DND-41 (cell line): ENCODE results near the gene ARSG.
"Not testable (repeated sequence)": the region's sequence is repeated elsewhere in the genome, so short reads cannot be mapped to it uniquely, and the experiment has no call there.

Experiments
- ATAC-seq: fragments of 200-7000 bp; cut with Tn5 transposase; 3 replicates; pipeline ENCODE4 v1.9.1; 2021; ENCODE audit warnings: low read depth; ENCODE audit not compliant: insufficient read depth
- DNase-seq: peaks from one replicate; pipeline ENCODE4 v3.0.0-alpha.2; 2020
- H2AFZ ChIP-seq: 2 replicates; pipeline ENCODE4 v1.6.0; 2012; ENCODE audit warnings: low read depth, low read length
- H3K27ac ChIP-seq: 2 replicates; pipeline ENCODE4 v1.5.1; 2012; ENCODE audit warnings: low read length, inconsistent platforms
- H3K27me3 ChIP-seq: fragments of 200-600 bp; sonication (generic); 2 replicates; pipeline ENCODE4 v1.6.0; 2012; ENCODE audit warnings: low read length, mild to moderate bottlenecking, inconsistent platforms; ENCODE audit not compliant: insufficient read depth, poor library complexity
- H3K36me3 ChIP-seq: 2 replicates; pipeline ENCODE4 v1.5.1; 2012; ENCODE audit warnings: low read length, inconsistent platforms; ENCODE audit not compliant: insufficient read depth
- H3K4me1 ChIP-seq: 2 replicates; pipeline ENCODE4 v1.5.1; 2012; ENCODE audit warnings: mild to moderate bottlenecking, low read length; ENCODE audit not compliant: insufficient read depth
- H3K4me2 ChIP-seq: 2 replicates; pipeline ENCODE4 v1.6.0; 2012; ENCODE audit warnings: mild to moderate bottlenecking, moderate library complexity, low read length, inconsistent platforms; ENCODE audit not compliant: insufficient read depth
- H3K4me3 ChIP-seq, 2 experiments: fragments of 200-600 bp in 1 of 2; shearing (Covaris generic) in 1 of 2; 2 replicates each; pipeline ENCODE4 v1.5.1; 2012 to 2016; ENCODE audit warnings: inconsistent platforms in 2 of 2, low read length in 2 of 2, mild to moderate bottlenecking in 2 of 2, low read depth in 1 of 2, moderate library complexity in 1 of 2
- H3K79me2 ChIP-seq: 2 replicates; pipeline ENCODE4 v1.6.0; 2012; ENCODE audit warnings: low read length, inconsistent platforms; ENCODE audit not compliant: insufficient read depth
- H3K9ac ChIP-seq: 2 replicates; pipeline ENCODE4 v1.6.0; 2012; ENCODE audit warnings: low read depth, mild to moderate bottlenecking, inconsistent platforms, low read length, moderate library complexity
- H3K9me3 ChIP-seq: 2 replicates; pipeline ENCODE4 v1.5.1; 2012; ENCODE audit warnings: low read length, moderate library complexity, mild to moderate bottlenecking, inconsistent platforms; ENCODE audit not compliant: insufficient read depth, severe bottlenecking
- H4K20me1 ChIP-seq: 2 replicates; pipeline ENCODE4 v1.6.0; 2012; ENCODE audit warnings: low read length; ENCODE audit not compliant: insufficient read depth
- EZH2 ChIP-seq: IDR thresholded peaks from 3 replicates; pipeline ENCODE4 v1.6.1; 2012; ENCODE audit warnings: borderline replicate concordance, low read depth, mild to moderate bottlenecking, moderate library complexity, low read length, inconsistent platforms; ENCODE audit not compliant: severe bottlenecking
- TF ChIP-seq, protein P1 (sequence below): IDR thresholded peaks from 2 replicates; pipeline ENCODE4 v1.5.1; 2012; ENCODE audit warnings: borderline replicate concordance, low read length, moderate library complexity, mild to moderate bottlenecking; ENCODE audit not compliant: poor library complexity, severe bottlenecking; ENCODE audit errors: extremely low read depth

Gene ARSG

DNA sequence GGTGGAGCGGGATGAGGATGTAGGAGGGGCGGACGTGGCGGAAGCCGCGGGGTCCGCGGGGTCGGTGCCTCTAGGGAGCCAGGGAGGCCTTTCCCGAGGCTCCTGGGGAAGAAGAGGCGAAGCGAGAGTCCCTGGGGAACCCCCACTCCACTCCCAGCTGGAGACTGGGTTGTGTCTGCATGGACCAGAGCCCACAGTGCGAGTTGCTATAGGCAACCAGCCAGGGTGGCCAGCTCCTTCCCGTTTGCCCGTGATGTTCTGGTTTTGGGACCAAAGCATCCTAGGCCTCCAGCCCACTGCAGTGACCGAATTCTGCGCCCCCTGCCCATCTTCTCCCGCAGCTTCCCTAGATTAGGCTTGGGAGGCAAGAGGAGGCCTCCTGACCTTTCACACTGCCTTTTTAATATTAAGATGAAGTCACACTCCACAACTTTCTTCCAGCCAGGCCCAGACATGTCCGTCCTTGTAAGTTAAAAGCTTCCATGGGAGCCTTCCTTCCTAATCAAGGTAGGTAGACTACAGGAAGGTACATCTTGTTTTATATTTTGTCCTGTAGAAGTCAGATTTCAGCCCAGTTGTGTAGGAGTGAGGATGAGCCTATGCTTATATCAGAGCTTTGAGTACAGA is 43.0 kb upstream of the ARSG start:
- Histone ChIP-seq H3K4me2 (peak overlapping the region; percentile 87), H3K4me1 (peaks cover 45% of the 10 kb centered on the region), H3K36me3 (peaks cover 18% of the 10 kb centered on the region), H3K27ac (peak overlapping the region; percentile 93), H4K20me1 (no peaks in the 10 kb centered on the region), H2AFZ (peak overlapping the region; percentile 83), H3K9ac (peak overlapping the region; percentile 81), H3K4me3 (peak overlapping the region; percentile 52 to 69; a peak in 3 of 4 replicates), H3K9me3 (no peaks in the 10 kb centered on the region), H3K27me3 (no peaks in the 10 kb centered on the region), H3K79me2 (peaks cover 31% of the 10 kb centered on the region)
- TF ChIP-seq, protein P1, sequence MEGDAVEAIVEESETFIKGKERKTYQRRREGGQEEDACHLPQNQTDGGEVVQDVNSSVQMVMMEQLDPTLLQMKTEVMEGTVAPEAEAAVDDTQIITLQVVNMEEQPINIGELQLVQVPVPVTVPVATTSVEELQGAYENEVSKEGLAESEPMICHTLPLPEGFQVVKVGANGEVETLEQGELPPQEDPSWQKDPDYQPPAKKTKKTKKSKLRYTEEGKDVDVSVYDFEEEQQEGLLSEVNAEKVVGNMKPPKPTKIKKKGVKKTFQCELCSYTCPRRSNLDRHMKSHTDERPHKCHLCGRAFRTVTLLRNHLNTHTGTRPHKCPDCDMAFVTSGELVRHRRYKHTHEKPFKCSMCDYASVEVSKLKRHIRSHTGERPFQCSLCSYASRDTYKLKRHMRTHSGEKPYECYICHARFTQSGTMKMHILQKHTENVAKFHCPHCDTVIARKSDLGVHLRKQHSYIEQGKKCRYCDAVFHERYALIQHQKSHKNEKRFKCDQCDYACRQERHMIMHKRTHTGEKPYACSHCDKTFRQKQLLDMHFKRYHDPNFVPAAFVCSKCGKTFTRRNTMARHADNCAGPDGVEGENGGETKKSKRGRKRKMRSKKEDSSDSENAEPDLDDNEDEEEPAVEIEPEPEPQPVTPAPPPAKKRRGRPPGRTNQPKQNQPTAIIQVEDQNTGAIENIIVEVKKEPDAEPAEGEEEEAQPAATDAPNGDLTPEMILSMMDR: no peak
- no peak for TF ChIP-seq EZH2
- ATAC-seq: no peak
- DNase-seq: no peak

DNA sequence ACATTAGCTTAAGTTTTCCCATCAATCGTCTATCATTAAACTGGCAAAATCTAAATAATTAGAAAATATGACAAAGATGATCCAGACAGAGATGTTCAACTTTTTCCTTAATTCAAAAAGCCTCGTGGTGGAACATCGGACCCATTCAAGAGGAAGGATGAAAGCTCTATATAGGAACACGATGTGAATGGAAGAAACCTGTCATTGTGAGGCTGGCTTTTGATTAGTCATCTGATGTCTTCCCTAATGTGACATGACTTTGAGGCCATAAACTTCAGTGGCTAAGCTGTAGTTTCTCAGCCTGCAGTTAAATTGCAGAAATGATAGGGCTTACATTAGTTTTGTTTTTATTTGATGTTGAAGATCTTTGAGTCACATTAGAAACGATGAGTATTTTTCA is 42.4 kb upstream of the ARSG start:
- TF ChIP-seq, protein P1: no peak
- TF ChIP-seq EZH2: no peak
- Histone ChIP-seq H4K20me1 (no peaks in the 10 kb centered on the region), H3K9me3 (no peaks in the 10 kb centered on the region), H3K9ac (peak overlapping the region; percentile 81), H3K27ac (peak overlapping the region; percentile 93), H2AFZ (no peak overlapping the region), H3K79me2 (peaks cover 31% of the 10 kb centered on the region), H3K4me3 (peak overlapping the region in 1 of 2 experiments; percentile 69; a peak in 2 of 4 replicates), H3K4me2 (peak overlapping the region; percentile 87), H3K4me1 (peaks cover 51% of the 10 kb centered on the region), H3K36me3 (peaks cover 21% of the 10 kb centered on the region), H3K27me3 (no peaks in the 10 kb centered on the region)
- ATAC-seq (no peak), DNase-seq (no peak)

DNA sequence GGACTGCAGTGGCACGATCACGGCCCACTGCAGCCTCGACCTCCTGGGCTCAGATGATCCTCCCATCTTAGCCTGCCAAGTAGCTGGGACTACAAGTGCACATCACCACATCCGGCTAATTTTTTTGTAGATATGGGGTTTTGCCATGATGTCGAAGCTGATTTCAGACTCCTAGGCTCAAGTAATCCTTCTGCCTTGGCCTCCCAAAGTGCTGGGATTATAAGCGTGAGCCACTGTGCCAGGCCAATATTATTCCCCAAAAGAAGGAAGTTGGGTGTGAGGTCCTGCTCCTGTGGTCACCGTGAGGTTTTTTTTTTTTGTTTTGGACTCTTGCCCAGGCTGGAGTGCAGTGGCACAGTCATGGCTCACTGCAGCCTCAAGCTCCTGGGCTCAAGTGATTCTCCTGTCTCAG is 41.9 kb upstream of the ARSG start:
- Histone ChIP-seq H4K20me1 (no peaks in the 10 kb centered on the region), H3K27ac (peak overlapping the region; percentile 47; the same call in 1 of the 2 replicates), H3K4me1 (peaks cover 56% of the 10 kb centered on the region), H3K9ac (peak overlapping the region; percentile 81; the same call in 1 of the 2 replicates), H3K79me2 (peaks cover 35% of the 10 kb centered on the region), H3K9me3 (no peaks in the 10 kb centered on the region), H3K36me3 (peaks cover 26% of the 10 kb centered on the region), H3K4me3 (no peak overlapping the region), H2AFZ (no peak overlapping the region), H3K27me3 (no peaks in the 10 kb centered on the region), H3K4me2 (peak overlapping the region; percentile 87)
- DNase-seq (no peak), ATAC-seq (no peak)
- TF ChIP-seq, protein P1: no peak
- TF ChIP-seq EZH2: no peak

DNA sequence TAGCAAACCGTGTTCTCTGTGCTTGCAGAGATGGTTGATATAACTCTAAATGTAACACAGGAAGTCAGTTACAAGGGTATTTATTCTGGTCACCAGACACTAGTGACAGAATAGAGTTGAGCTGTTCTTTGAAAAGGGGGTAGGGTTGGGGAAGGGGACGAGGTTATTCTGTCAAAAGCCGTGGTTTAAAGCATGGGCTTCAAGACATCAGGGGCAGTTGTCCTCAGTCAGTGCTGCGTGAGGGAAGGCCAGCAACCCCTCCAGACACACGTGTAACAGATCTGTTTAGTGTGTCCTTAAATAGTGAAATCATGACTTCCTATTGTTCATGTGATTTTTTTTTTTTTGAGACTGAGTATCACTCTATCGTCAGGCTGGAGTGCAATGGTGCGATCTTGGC is 37.9 kb upstream of the ARSG start:
- not testable (repeated sequence) for H3K27me3 ChIP-seq, H2AFZ ChIP-seq, H4K20me1 ChIP-seq, H3K4me3 ChIP-seq, H3K9me3 ChIP-seq
- peaks cover 17% of the 10 kb centered on the region for H3K79me2 ChIP-seq
- peak overlapping the region; percentile 35 for H3K9ac ChIP-seq
- H3K36me3 ChIP-seq: peaks cover 41% of the 10 kb centered on the region
- ATAC-seq (peak; percentile 72), DNase-seq (peak; percentile 27)
- H3K4me2 ChIP-seq: peak overlapping the region; percentile 25; the same call in 1 of the 2 replicates
- H3K27ac ChIP-seq: peak overlapping the region; percentile 80
- H3K4me1 ChIP-seq: peaks cover 86% of the 10 kb centered on the region
